GM21447 (cell line): ENCODE measurements around the gene CDCA5.

Experiments
- ATAC-seq: cut with Tn5 transposase; IDR thresholded peaks from one replicate; pipeline ENCODE4 v1.9.1; 2021; ENCODE audit not compliant: unreplicated experiment

CDCA5 gene

DNA sequence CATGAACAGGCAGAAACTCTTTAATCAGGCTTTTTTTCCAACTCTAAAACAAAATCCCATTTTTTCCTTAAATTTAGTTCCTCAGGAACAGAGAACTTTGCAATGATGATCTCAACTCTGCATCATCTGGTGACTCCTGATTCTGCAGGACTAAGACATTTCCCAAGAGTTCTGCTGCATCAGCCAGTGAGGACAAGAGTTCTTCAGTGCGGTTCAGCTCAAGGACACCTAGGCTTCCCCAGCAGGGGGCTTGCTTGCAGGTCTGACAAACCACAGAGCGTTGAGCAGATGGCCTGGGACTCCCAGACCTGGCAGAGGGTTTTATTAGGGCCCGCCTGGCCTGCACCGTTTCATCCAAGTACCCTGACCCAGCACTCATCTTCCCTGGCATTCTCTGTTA is 6.4 kb downstream of the CDCA5 start:
- no peak for ATAC-seq

DNA sequence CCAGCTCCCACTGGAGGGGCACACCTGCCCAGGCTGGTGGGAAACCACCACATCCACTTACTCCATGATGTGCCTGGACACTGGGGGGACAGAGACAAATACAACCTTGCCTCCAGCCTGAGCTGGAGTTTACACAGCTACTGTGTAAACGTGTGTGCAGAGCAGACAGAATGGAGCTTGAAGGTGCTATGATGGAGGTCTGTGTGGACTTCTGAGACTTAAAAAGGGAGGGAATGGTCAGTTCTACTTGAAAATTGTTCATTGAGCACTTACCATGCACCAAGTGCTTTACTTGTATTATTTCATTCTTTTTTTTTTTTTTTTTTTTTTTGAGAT is 11.2 kb downstream of the CDCA5 start:
- no peak for ATAC-seq

DNA sequence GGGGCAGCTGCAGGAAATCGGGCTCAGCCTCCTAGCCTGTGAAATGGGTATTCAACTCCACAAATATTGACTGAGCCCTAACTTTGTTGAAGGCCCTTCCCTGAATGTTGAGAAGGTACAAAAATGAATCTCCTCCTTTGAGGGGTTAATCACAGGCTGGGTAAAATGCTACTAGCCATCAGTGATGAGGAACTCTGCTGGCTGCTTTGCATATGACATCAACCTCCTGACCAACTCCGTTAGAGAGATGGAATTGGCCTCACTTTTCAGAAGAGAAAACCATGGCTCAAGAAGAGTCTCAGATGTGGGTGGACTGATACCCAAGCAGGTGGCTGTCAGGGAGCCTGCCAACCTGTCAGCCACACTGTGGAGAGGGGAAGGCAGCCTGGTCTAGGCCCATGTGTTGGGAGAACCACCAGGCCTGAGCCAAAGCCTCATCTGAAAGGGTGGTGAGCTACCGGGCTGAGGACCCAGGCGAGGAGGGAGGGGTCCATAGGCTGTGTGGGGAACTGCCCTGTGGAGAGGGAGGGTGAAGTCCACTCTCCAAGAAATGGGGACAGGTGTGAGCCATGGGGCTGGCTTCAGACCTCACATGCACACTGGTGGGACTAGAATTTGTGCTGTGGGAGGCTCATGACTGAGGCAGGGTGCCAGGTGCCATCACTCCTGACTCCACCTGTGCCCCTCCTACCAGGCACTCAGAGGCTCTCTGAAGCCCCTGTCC is 11.8 kb downstream of the CDCA5 start:
- ATAC-seq, result no peak

DNA sequence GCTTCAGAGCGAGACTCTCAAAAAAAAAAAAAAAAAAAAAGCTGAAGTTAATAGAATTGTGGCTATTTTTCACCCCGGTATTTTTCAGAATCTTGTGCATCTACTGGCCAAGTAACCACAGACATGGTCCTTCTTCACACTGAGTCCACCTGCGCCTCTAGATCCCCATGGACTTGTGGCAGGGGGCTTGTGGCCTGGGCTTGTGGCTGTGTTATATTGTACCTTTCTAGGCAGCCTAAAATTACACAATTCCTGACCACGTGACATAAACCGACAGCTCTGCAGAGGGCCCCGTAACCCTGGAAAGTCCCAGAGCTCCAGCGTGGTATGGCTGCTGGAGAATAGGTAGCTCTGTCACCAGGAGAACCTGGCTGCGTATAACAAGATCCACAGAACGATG is 14.6 kb downstream of the CDCA5 start:
- ATAC-seq, result no peak

DNA sequence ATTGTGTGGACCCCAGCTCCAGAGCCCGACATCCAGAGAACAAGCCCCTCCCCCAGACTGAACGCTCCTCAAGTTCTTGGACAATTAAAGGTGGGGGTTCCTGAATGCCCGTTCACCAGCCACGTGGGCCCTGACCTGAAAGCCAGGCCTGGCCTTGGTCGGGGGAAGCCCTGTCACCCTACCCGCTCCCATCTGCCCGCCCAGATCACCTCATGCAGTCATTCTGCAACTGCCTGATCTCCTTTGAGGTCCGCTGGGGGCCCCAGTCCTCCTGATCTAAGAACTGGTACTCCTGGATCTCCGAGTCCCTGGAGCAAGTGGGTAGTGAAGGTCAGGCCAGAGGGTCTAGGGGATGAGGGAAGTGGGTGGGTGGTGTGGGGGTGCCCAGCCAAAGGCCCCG is 16.4 kb downstream of the CDCA5 start:
- ATAC-seq, result no peak

DNA sequence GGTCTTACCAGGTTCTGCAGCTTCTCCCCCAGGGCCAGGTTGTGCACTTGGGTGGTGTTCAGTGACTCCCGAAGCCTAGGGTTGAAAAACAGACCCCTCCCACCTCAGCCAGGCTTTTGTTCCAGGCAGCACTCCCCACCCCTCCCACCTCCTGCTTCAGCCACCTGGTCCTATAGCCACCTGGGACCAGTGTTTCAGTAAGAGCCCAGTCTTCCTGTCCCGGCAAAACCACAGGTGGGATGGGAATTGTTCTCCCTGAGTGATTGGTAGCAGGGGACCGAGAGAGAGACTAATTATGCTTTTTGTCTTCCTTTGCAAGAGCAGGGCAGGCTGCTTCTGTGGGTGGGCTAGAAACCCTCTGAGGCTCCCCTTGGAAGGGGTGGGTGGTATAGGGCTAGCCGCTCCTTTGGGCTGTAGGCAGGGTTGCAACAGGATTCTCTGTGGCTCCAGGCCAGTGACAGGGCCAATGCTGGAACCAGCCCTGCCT is 17.0 kb downstream of the CDCA5 start:
- ATAC-seq, result no peak

DNA sequence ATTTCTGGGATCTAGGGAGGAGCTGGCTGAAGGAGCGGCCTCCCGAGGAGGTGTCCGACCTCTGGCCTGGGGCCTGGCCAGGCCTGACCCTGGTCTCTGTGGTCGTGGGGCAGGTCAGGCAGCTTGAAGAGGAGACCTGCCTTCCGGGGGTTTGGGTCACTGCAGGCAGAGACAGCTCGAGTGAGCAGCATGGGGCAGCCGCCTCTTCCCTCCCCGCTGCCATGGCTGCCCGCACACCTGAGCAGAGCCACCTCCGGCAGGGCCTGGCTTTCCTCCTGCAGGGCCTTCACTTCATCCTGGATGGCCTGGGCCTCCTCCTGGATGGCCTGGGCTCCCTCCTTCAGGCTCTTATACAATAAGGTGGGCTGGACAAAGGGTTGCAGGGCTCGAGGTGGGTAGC is 17.5 kb downstream of the CDCA5 start:
- no peak for ATAC-seq

DNA sequence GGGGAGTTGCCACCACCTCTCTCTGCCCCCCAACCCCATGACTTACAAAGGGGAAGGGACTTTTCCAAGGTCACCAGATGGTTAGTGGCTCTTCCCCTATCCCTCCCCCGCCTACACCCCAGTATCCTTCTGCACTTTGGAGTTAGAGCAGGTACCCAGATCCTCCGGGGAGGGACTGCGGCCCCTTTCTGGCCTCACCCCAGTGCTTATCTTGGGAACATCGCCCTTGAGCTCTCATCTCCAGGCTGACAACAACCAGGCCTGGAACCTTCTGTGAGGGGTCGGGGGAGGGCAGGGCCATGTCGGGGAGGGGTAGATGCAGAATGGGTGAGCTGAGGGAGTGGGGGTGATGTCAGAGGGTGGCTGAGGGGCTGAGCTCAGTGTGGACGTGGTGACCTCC is 18.0 kb downstream of the CDCA5 start:
- no peak for ATAC-seq

DNA sequence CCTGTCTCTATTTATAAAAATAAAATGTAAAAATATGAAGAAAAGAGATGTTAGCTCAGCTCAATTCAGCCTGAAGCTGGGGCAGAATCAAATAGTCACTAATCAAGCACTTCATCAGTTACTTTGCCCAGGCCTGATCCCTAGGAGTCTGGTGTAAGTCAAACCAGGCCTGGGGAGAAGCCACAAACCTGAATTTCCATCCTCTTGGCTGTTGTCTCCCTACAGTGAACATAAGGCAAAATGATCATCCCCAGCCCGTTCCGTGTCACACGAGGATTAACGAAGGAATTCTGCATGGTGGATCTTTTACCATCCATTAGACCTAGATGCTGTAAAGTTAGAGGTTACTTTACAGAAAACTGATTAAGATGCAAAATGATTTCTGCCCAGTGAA is 19.0 kb downstream of the CDCA5 start:
- no peak for ATAC-seq

DNA sequence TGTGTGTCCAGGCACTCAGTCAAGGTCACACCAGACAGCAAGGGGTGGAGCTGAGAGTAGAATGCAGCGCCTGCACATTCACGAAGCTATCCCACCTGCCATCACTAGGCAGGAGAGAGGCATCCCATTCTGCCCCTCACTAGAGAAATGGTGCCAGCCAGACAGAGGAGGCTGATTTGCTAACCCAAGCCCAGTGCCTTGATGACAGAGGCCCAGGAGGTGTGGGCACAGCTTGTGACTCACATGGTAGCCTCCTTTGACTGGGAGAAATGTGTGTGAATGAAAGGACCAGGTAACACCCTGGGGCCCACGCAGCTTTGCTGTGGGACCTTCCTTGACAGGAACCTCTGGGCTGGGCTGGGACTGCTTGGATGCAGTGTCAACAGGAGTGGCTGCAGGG is 20.3 kb downstream of the CDCA5 start:
- no peak for ATAC-seq

DNA sequence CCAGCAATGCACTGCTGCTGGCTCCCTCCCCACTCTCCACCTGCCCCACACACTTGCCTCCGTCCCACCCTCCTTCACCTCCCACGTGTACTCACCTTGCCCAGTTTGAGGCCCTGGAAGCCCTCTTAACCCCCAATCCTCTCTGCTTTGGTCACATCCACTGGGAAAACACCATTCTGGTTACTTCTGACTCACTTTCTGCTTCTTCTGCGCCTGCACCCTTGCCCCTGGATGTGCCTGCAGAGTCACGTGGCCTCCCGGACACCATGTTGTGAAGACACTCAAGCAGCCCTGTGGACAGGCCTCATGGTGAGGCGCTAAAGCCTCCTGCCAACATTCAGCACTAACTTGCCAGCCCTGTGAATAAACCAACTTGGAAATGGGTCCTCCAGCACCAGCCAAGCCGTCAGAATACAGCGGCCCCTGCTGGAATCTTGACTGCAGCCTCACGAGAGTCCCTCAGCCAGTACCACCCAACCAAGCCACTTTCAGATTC is 22.9 kb downstream of the CDCA5 start:
- no peak for ATAC-seq

DNA sequence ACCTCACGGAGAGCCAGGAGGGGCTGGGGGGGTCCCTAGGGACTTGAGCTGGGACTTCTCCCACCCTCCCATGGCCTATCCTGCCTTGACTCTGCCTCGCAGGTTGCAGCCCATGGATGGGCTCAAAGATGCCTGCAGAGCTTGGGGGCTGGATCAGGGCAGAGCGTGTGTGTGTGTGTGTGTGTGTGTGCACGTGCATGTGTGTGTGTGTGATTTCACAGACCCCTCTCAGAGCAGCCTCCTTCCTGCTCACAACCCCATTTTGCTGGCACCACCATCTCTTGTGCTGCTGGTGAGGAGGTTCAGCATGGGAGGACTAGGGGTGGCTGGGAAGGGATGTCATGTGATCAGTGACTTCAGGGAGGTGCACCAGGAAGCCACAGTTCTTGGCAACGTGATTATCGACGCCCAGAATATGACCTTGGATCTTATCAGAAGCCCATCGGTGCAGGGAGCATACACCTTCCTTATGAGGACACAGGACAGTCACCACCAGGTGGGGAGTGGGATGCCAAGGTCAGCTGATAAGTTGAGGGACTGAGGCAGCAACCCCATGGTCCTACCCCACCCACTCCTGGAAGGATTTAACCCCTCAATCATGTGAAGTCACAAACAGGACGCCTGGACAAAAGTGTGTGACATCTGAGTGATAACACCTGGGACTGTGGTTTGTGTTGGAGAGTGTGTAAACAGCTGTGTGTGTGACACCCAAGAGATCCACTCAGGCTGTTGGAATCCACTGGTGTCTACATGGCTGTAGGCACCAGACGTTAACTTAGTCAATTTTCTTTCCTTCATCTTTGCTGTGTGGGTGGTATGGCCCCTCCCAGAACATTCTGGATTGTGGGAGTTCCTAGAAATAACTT is 23.6 kb downstream of the CDCA5 start:
- no peak for ATAC-seq

DNA sequence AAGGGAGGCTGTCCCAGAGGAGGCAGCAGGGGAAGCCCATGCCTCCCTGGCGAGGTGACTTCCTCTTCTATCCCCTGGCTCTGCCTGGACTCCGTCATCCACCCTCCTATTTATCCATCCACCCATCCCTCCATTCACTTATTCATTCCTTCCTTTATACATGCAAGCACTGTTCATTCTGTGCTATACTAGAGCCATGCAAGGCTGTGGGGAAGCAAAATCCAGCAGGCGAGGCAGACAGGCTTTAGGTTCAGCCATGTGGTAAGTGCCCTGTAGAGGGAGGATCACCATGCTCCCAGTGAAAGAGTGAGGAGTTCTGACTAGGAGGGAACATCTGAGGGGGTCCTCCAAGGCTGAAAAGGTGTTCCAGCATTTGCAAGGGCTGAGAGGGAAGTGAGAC is 24.3 kb downstream of the CDCA5 start:
- ATAC-seq, result no peak

DNA sequence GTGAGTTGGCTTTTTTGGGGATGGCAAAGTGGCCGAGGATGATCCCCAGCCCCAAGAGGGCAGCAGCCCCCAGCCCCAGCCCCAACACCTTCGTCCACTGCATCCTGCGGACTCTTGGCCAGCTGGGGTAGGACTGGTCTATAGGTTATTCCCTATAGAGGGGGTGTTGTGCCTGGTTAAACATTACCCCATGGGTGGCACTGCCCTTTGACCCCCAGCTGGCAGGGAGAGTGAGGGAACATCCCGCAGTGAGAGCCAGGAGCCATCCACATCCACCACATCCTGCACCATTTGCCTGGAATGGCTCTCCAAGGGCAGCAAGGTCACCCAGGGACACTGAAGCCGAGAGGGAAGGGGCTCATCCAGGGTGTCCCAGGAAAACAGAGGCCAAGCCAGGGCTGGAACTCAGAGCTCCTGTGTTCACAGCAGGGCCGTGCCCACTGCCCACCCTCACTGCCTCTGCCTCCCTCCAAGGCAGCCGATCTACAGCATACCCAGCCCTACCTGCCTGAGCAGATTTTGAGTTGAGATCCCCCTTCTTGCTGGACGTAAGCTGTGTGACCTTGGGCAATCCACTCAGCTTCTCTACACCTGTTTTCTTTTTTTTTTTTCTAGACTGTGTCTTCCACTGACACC is 25.3 kb downstream of the CDCA5 start, which contains the start of gene NAALADL1:
TSS of gene NAALADL1 (minus strand) at position 135 of the 636 bp plus-strand sequence. CDS start at position 103, 32 bp downstream.
- no peak for ATAC-seq

DNA sequence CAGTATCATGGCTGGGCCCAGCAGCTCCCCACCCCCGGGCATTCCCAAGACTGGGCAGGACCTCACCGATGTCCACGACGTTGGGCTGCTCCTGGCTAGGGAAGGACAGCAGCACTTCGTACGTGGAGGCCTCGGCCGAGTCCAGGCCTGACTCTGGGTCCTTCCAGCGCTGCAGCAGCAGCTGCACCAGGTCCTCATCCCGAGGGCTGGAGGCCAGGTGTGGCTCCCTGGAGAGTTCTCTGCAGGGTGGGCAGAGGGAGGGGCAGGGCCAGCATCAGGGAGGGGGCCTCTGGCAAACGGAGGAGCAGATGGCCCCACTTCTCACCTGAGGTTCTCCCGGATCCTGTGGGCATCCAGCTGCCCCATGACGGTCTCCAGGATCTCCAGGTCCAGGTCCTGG is 25.8 kb downstream of the CDCA5 start:
- no peak for ATAC-seq

DNA sequence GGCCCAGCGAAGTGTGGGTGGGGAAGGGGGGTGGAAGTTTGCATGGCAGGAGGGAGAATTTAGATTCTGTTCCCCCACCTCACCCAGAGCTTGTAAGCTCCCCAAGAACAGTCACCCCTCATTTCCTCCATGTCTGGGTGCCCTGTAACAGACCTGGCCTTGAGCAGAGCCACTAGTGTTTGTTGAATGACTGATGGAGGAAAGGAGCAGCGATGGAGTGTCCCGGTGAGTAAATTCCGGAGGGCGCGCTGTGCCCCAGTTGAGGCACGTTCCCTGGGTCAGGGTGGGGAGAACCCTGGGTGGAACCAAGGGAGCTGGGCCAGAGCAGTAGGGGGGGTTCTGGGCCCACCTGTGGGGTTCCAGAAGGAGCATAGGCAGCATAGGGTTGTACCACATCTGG is 26.3 kb downstream of the CDCA5 start:
- ATAC-seq, result no peak

DNA sequence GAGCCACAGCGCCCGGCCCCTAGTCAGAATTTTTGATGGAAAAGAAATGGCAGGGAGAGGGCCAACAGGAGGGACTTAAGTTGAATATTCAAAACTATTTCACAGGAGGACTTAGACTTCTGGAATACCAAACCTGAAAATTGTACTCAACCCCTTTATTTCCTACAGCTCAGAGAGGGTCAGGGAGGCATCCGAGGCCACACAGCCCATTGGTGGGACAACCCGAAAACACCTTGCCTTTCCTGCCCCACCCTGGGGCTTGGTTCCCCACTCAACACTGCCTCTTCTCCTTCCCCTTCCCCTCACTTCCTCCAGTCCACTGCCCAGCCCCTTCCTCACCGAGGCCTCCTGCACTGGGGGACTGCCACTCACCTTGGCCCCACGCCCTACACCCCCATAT is 26.8 kb downstream of the CDCA5 start:
- ATAC-seq, result no peak

DNA sequence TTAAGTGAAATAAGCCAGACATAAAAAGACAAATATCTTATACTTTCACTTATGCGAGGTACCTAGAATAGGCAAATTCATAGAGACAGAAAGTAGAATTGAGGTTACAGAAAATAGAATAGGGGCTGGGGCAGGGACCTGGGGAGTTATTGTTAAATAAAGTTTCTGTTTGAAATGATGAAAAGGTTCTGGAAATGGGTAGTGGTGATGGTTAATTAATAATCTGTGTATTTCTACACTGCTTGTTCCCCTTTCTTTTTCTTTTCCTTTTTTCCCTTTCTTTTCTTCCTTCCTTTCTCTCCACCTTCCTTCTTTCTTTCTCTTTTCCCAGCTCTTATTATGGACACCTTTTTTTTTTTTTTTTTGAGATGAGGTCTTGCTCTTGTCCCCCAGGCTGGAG is 28.3 kb downstream of the CDCA5 start:
- ATAC-seq, result no peak

DNA sequence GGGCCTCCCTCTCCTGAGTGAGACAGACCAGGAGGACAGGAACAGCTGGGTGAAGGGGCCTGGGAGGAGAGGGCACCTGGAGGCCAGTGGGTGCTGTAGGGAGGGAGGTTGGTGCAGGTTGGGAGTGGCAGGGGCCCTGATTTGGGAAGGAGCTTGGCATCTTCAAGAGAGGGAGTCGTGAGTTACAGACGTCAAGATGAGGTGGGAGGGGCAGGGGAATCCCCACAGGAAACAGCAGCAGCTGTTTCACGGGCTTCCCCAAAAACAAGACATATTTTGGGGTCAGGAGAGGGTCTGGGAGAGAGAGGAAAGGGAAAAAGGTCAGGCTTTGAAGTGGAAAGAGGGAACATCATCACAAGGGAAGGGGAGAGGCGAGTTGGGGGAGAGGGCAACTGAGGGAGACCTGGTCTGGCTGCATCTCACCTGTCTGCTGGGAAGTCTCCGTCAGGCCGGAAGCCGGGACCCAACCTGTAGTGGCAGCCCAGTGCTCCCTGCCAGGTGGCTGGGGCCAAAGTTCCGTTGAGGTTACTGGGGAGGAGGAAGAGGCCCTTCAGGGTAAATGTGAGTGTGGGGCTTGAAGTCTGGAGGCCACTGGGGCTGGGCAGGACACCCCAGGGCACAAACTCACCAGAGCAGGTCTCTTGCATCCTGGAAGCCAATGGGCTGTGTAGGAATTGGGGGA is 29.9 kb downstream of the CDCA5 start:
- no peak for ATAC-seq

DNA sequence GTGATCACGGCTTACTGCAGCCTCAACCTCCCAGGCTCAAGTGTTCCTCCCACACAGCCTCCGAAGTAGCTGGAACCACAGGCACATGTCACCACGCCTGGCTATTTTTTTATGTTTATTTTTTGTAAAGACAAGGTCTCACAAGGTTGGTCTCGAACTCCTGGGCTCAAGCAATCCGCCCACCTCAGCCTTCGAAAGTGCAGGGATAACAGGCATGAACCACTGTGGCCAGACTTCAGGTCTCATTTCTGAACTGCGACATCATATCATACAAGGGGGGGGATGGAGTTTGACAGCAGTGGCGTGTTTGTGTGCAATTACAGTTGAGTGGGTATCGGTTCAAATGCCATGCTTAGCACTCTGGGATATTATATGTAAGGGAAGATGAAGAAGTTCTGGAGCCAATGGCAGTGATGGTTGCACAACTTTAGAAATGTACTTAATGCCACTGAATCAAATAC is 32.4 kb downstream of the CDCA5 start:
- ATAC-seq, result no peak
